H4 (cell line): ENCODE measurements around the gene ARPP21. TPM values are rescaled to one million over a fixed set of nuclear protein-coding genes. Genes with fewer than 3 reads are reported as not detected.

Experiments used
- DNase-seq: peaks from one replicate; pipeline ENCODE4 v3.0.0-alpha.2; 2015; ENCODE audit warnings: low spot score
- total RNA-seq: library from RNA; depleted of rRNA; stranded (reverse); fragments of >200 nt; shearing (Covaris generic); gene quantifications from 2 replicates; pipeline ENCODE4 v1.2.3, GENCODE V29; 2014

Gene ARPP21
- total RNA-seq, 1 experiment from 2014 or later, result 0.41 TPM

DNA sequence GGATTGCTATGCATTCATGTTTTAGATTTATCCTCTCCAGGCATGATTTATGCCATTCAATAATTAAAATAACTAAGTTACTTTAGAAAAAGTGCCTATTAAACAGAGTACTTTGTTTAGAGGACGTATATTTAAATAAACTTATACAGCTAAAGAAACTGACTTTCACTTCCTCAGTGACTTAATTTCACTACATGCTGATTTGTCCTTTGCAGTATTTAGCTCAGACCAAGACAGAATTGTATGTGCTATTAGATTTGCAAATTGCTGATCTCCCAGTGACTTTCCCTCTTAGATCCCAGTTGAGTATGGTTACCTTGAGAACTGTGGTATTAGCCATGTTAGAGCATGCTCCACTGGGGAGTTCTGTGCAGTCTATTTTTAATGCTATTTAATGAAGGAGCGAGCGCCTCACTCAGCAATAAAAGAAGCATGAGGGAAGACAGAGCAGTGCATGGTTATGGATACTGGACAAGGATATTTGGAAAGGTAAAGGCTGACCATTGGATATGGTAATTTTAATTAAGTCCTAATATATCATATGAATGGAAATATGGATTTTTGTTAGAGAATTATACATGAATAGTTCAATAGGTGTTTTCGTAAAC is 2.7 kb downstream of the ARPP21 start:
- DNase-seq, result no peak

DNA sequence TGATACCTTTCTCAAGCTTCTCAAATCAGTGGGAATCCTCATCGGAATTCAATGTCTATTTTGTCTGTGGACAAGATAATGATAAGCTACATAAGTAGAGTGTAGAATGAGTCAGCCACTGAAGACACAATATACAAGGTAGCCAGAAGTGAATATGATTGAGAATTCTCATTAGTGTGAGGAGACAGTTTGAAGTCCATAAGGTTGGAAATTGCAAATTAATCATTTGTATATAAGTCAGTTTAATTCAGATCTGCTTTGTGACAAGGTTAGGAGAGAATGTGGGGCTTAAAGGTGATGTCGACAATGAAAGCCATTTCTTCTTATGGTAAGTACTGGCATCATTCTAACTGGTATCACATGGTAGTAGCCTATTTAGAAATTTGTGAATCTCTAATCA is 4.2 kb downstream of the ARPP21 start:
- DNase-seq, result no peak

DNA sequence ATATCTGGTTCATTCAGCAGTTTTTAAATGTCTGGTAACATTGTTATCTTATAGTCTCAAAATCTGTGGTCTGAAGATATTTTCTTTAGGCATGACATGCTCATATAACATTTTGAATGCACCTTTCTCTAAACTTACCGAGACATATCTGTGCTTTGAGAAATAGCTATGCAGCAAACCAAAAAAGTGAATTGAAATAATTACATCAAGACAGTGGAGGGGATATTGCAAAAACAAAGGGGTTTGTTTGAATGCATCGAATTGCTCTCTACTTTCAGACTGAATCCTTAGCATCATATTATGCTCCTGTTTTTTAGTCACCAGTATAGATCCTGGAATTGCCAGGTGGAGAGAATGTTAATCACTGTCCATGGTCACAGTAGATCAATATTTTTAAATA is 5.1 kb downstream of the ARPP21 start:
- no peak for DNase-seq

DNA sequence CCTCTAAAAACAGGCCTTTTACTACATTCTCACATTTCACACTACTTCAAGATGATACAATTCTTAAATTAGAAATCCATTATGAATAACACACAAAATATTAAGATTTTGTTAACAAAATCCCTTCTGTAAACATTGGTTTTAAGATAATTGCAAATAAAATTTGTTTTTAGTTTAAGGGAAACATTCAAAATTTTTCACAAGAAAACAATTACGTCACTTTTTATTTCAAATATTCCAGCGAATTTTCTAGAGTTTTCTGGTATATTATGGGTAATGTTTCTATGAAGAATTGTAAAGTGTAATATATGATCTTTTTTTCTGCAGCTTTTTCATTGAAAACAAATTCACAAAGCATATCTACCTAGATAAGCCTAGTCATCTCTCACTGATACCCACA is 5.9 kb downstream of the ARPP21 start:
- no peak for DNase-seq

DNA sequence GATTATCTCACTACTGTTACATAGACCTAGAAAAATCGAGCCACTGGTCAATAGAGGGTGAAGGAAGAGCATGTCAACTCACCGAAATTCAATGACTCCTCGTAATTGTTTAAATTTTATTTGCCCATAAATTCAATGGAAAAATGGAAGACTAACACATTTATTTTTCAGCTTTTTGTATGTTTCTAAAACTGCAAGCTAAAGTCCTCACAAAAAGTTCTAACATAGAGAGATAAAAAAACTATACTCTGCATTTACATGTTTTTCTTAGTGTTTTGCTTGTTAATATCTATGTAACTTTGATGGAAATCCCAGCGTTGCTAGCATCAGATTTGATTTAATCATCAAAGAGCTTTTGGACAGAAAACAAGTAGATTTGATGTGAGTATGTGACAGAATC is 6.8 kb downstream of the ARPP21 start:
- DNase-seq, result no peak

DNA sequence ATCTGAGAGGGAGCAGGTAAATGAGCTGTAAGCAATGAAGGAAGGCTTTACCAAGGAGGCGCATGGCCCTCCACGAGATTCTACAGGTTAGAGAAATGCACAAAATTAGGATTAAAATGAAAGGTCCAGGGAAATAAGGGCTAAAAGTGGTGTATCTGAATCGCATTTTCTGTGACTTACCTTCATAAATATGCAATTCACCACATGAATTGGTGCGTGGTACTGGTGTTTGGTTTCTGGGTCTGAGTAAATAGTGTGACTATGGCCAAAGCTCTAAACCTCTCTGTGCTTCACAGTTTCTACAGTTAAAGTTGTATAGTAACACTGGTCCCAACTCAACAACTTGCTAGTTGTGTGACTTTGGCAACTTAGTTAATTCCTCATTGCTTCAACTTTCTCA is 8.1 kb downstream of the ARPP21 start:
- no peak for DNase-seq

DNA sequence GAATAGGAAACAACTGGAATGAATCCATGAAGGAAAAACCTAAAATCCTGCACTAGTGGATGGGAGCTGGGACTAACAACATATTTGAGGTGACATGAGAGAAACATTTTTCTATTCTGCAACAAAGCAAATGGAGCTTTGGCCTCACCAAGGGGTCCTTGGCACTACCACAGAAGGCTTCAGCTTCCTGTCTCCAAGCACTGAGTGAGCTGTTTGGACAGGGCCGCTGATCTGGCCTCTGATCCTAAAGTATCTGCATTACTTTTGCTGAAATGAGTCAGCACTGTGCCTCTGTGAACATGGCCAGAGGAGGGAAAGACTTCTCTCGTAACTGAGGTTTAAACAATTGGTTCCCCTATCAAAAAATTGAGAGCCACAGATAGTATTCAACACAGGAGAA is 9.0 kb downstream of the ARPP21 start:
- no peak for DNase-seq

DNA sequence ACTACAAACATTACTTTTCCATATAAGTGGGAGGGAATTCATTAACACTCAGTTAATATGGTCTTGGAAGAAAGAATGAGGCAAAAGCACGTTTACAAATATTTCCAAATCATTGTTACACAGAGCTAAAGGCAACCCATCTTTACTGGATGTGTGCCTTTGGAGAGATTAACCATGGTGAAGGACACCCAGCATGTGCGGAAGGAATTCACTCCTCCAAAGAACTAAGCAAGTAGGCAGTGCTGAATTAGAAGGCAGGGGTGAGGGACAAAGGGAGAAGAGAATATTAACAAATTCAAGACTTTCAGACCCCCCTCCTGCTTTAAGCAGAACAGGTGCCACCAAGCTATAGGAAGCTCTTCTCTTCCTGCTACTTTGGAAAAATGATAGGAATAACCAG is 10.1 kb downstream of the ARPP21 start:
- DNase-seq, result no peak

DNA sequence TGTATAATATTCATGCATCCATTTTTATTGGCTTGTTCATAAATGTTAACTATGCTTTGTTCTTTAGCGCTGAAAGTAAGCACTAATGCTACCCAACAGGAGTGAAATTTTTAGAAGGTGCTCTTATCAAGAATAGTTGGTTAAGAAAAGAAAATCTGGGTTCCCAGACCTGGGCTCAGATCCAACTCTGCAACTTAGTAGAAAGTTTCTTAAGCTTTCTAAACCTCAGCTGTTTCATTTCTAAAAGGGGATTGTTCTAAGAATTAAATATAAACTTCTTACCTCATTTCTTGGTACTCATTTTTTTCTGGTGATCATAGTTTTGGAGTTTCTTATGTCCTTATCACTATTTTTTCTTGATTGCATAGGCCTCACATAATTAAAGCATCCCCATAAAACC is 12.1 kb downstream of the ARPP21 start:
- no peak for DNase-seq

DNA sequence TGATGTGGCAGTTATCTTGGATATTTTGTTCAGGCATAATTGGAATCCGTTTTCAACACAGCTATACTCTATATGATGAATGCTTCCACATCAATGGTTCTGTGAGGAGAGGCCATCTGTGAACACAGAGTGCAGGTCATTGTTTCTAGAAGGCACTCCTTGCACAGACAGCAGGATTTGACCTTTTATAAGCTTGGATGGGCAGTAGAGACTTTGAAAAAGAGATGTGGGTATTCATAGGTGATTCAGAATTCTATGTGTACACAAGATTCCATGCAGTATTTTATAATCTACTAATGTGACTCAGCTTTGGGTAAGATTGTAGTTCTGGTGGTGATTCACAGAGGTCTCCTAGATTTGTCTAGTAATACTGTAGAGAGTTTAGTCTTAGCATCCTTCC is 12.5 kb downstream of the ARPP21 start:
- DNase-seq, result no peak

DNA sequence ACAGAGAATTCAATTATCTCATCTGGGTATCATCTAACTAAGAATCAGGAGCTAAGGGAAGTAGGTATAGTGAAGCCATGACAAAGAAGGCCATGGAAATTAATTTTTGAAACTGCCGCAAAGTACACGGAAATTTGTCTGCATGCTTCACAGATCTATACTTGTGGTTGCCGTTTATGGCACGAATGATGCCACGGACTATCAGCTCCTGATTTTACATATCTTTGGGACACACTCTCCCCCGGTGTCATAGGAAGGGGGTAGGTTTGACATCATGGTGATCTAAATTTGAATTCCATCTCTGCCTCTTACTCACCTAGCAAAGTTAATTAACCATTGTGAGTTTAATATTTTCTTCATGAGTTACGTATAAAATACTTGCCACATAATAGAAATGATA is 14.0 kb downstream of the ARPP21 start:
- no peak for DNase-seq

DNA sequence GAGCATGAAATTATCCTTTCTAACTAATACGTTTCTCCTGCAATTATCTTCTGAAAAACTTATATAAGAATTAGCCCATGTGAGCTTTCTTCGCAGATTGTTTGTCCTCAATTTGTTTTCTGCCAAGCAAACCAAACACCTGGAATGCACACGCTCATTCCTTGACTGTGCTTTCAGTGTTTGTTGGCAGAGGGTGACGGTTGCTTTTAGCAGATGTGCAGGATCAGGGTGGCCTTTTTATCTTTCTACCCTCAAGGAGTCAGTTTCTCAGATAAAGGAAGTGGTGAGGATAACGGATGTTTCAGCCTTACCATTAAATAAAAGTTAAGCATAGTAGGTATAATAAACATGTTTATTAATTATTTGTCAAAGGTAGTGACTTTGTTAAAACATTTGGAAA is 15.2 kb downstream of the ARPP21 start:
- DNase-seq, result no peak

DNA sequence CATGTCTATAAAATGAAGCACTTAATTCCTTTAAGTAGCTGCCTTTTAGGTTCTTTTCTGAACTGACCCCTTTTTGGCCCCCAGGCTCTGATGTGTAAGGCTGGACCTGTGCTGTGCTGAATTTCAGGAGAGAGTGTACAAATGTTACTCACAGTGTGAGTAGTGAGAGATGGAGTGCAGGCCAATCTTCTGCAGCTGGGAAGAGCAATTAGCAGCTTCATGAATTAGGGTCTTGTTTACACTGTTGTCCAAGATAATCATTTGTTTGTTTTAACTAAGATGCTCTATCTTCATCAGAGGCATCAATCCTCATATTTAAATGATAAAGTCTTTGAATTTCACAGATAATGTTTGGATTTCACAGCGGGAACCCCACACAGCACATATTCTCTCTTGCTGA is 19.4 kb downstream of the ARPP21 start:
- DNase-seq, result no peak

DNA sequence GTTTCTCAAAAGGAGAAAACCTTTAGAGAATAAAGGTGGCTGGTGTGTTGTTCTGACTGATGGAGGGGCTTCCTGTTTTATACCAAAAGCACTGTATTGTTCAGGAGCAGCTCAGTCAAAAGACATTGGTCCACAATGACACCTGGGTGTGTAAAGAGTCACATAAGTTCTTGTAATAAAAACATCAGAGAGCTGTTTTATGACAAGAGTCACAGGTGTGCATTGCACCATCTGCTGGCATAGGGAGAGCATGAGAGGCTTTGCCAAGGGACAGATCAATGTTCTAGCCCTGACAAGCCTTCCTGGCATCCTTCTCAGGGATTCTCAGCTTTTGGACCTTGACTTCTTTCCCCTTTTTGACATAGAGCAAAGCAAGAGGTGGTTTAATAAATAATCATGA is 20.4 kb downstream of the ARPP21 start:
- DNase-seq, result no peak

DNA sequence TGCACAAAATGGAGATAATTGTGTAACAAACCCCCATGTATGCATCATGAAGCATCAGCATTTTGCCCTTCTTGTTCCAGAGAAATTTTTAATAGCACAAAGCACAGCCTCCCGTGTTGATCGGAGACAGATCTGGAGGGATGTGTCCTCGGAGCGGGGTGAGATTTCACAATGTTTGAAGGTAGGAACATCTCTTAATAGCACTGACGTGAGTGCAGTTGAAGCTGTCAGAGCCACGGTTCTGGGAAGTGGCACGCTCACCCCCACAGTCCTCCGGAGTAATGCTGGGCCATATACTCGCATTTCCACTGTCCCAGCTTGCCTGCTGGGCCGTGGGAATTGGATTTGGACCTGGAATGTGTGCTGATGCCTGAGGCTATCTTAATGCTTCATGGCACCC is 24.1 kb downstream of the ARPP21 start:
- no peak for DNase-seq

DNA sequence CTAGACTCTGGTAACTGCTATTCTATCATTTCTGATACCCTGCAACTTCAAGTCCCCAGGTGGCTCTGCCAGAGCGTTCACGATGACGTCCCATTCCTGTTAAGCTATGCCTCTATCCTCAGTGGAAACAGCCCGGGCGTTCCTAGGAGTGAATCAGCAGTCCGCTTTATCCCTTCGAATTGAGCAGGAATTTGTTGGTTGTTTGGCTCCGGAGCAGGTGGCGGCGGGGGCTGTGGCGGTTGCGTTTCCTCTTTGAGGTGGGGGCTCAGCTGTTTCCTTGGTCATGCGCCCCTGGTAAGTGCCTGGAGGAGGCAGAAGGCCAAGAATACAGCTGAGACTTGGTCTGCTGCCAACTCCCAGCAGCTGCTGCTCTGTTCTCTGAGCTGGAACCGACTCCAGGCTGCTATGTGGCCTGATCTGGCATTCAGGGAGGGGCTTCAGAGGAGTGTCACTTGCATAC is 25.2 kb downstream of the ARPP21 start:
- peak; percentile 6 for DNase-seq

DNA sequence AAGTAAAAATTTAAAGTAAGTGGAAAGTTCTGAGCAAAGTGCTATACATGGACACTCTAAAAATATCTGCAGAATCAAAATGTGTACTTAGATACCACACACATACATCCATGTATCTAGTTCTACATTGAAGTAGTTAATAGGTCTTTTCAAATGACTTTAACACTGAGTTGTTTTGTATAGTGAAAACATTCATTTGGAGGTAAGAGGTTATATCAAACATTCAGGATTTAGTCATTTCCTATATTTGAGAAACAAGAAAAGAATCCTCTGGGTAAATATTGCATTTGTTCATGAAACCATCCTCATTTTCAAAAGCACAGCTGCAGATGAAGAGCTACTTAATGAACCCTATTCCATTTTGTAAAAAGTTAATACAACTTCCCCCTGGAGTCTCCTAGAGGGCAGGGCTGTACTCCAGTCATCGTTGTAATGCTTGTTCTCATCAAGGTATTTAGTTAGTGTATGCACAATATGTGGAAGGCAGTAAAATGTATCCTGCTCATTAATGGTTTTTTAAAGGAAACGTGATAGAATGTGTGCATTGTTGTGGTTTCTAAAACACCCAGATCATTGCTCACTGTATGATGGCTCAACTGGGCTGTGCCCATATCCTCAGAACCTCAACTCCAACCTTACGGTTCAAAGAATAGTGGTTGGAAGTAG is 26.2 kb downstream of the ARPP21 start:
- DNase-seq, result no peak

DNA sequence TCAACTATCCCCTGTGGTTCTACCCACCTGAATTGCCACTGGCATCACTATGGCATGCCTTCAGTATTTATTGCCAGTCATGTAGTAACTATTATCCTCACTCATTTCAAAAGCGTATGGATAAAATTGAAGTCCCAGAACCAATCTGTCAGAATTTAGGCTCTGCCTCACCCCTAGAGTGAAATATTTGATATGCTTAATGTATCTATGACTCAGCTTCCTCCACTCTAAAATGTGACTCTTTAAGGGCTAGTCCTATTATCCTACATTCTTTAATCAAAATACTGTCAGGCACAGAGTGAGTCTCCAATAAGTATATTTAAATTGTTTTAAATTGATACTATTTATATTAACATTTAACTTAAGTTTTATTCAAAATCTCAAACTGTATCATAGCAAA is 27.6 kb downstream of the ARPP21 start:
- DNase-seq, result no peak

DNA sequence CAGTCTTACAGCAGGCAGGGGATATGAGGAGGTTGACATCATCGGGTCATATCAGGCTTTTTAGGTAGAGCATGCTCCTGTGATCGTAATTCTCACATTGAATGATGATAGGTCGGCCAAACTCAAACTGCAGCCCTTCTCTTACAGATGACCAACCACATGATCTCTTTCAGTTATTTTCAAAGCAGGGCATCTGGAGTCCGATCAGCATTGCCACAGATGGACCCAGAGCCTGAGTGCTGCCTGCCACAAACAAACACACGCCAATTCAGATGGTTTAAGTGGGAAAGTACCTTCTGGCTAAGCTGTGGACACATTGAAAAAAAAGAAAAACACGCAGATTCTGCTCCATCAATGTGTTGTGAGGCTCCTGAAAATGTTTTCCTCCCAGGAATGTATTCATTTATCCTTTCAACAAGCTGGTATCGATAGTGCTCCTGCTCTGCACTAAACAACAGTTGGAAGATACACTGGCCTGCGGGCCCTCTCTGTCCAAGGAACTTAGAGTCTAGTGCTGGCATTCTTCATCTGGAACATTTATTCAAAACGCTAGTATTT is 31.2 kb downstream of the ARPP21 start:
- no peak for DNase-seq

DNA sequence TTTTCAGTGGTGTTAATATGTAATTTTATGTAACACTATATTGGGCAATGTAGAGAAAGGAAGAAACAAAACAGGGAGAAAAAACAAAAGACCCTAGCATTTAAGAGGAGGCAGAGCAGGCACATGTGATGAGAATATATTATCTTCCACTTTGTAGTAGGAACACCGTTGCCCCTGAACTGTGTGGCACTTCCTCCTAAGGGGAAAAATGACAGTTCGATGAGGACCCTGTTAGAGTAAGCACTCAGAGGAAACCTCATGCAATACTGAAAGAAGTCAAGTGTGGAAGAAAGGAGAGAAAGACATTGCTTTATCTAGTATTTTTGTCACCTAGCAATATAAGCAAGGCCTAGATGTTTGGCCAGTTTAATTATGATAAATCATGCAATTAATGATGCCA is 32.2 kb downstream of the ARPP21 start:
- DNase-seq, result no peak

DNA sequence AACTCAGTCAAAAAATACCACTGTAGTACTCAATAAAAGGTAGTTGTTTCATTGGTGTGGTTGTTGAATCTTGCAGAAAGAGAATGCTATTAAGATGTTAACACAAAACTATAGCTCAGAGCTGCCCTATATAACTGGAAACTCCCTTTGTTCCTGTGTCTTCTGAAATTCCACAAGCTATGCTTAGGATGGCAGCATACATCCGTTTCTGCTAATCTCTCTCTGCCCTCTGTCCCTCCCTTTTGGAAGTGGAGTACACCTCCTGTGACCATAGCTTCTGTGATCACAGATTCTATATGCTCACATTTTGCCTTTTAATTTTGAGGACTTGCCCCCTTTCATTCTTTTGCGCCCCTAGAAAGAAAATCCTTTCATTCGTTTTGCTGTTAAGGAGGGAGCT is 33.7 kb downstream of the ARPP21 start:
- DNase-seq, result no peak

DNA sequence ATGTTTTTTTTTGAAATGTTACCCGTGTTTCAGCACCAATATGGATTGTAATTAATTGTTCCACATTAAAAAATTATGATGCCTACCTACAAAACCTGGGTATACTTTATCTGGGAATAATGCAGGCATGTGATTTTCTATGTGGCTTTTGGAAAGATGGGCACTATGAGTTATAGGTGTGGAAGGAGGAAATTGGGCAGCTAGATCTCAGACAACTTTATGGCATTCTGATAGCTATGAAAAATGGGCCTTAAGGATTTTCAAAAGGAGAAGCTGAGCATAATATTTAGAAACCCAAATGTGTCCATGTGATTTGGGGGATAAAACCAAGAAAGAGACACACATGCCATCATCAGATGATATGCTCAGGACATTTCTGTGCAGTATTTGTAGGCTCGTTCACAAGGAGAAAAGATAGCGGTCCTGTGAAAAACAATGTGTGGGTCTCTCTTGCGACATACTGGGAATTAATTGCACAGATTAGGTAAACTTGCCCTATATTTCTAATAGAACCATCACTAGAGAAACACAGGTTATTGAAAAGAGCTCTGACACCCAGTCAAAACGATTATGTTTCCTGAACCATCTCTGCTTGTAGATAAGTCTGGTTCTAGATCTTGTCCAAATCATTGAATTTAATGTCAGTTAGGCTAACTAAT is 35.3 kb downstream of the ARPP21 start:
- no peak for DNase-seq

DNA sequence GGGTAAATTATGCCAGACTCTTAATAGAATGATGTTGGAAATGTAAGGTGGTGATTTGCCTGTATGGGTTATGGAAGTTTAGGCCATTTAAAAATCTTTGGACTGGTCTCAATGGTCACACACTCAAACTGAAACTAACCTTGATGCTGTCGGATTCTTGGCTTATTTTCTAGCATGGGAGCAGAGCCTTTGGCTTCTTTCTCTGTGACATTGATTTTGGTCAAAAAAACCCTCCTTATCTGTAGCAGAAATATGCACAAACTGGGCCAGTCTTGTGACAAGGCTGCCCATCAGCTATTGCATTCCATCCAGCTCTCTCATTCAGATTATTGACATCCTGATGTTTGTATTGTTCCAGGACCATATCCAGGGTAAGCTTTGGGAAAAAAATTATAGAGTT is 35.9 kb downstream of the ARPP21 start:
- DNase-seq, result no peak
